GM06990 (cell line): ENCODE data around the gene C1QB.

Experiments used
- DNase-seq: peaks from one replicate; pipeline ENCODE4 v3.0.0-alpha.2; 2011; ENCODE audit not compliant: insufficient read length; ENCODE audit errors: extremely low read depth
- H3K27me3 ChIP-seq: replicated peaks from 2 replicates; pipeline ENCODE4 v1.6.0; 2011; ENCODE audit warnings: low read length; ENCODE audit not compliant: control insufficient read depth, insufficient read depth
- H3K36me3 ChIP-seq: 2 replicates; pipeline ENCODE4 v1.5.1; 2011; ENCODE audit warnings: low read length; ENCODE audit not compliant: control insufficient read depth, insufficient read depth
- H3K4me3 ChIP-seq: replicated peaks from 2 replicates; pipeline ENCODE4 v1.5.1; 2011; ENCODE audit warnings: low read depth, mild to moderate bottlenecking, control low read depth, low read length
- CTCF ChIP-seq: IDR thresholded peaks from 2 replicates; pipeline ENCODE4 v1.5.1; 2011; ENCODE audit warnings: low read length, control low read depth, mild to moderate bottlenecking, inconsistent platforms; ENCODE audit not compliant: insufficient read depth, poor library complexity, severe bottlenecking

Gene C1QB

GRCh38 chr1:22612671-22613571 is 40.1 kb upstream of the C1QB start:
- peaks cover 1% of the 10 kb centered on the region; the same call in 1 of the 2 replicates for H3K27me3 ChIP-seq

GRCh38 chr1:22613572-22613918 is 39.5 kb upstream of the C1QB start:
- peaks cover 2% of the 10 kb centered on the region for H3K27me3 ChIP-seq
- DNase-seq: no peak
- TF ChIP-seq CTCF: no peak
- H3K36me3 ChIP-seq: no peaks in the 10 kb centered on the region
- no peak overlapping the region for H3K4me3 ChIP-seq

More at GRCh38 chr1:22612671-22613571, 40.1 kb upstream of the C1QB start:
- TF ChIP-seq CTCF: no peak
- Histone ChIP-seq H3K36me3 (no peaks in the 10 kb centered on the region), H3K4me3 (no peak overlapping the region)
- no peak for DNase-seq

- no peak for TF ChIP-seq CTCF
- no peaks in the 10 kb centered on the region for H3K36me3 ChIP-seq
- DNase-seq: no peak
- H3K27me3 ChIP-seq: peaks cover 3% of the 10 kb centered on the region
- H3K4me3 ChIP-seq: no peak overlapping the region
Measured at GRCh38 chr1:22613951-22614350, 39.1 kb upstream of the C1QB start.

- Histone ChIP-seq H3K36me3 (no peaks in the 10 kb centered on the region), H3K27me3 (peaks cover 3% of the 10 kb centered on the region), H3K4me3 (no peak overlapping the region)
- DNase-seq: no peak
- TF ChIP-seq CTCF: no peak
Measured at GRCh38 chr1:22615886-22616285, 37.1 kb upstream of the C1QB start.

- no peak for TF ChIP-seq CTCF
- H3K27me3 ChIP-seq: peaks cover 3% of the 10 kb centered on the region
- no peak for DNase-seq
- no peak overlapping the region for H3K4me3 ChIP-seq
- no peaks in the 10 kb centered on the region for H3K36me3 ChIP-seq
Measured at GRCh38 chr1:22616571-22616970, 36.5 kb upstream of the C1QB start.
